Common myeloid progenitor, CD34-positive (primary cell): ENCODE measurements around the gene KATNAL1.

Experiments
- CTCF ChIA-PET: fragments of 350-600 bp; sonication (Branson Sonifier 250); formaldehyde crosslinking; loops from one replicate; lab custom pipeline; 2021; ENCODE audit warnings: antibody characterized with exemption; lab: Charles Lee
- POLR2A ChIA-PET: fragments of 350-600 bp; sonication (Branson Sonifier 250); formaldehyde crosslinking; loops from one replicate; lab custom pipeline; 2021; ENCODE audit warnings: antibody characterized with exemption; lab: Charles Lee
- DNase-seq, 3 donors: peaks; one replicate each; pipeline versions ENCODE4 v3.0.0 to v3.0.0-alpha.2; 2013
- H3K27ac ChIP-seq, 2 experiments: 1 replicate in 1 of 2; 2 replicates in 1 of 2; pipeline ENCODE4 v1.7.0; 2013; ENCODE audit warnings: inconsistent platforms in 2 of 2, low read length in 2 of 2, mild to moderate bottlenecking in 2 of 2, low read depth in 1 of 2, moderate library complexity in 1 of 2; ENCODE audit not compliant: severe bottlenecking in 2 of 2, insufficient read depth in 1 of 2, poor library complexity in 1 of 2
- H3K27me3 ChIP-seq, 5 experiments: replicated peaks in 2 of 5; 1 replicate in 3 of 5; 2 replicates in 2 of 5; pipeline versions ENCODE4 v1.6.1 to v1.7.0; 2013; ENCODE audit warnings: low read length in 4 of 5, mild to moderate bottlenecking in 2 of 5, moderate library complexity in 2 of 5, inconsistent platforms in 1 of 5; ENCODE audit not compliant: insufficient read depth in 5 of 5, control insufficient read depth in 4 of 5
- H3K36me3 ChIP-seq, 4 experiments: 1 replicate in 2 of 4; 2 replicates in 2 of 4; pipeline versions ENCODE4 v1.6.1 to v1.7.0; 2013; ENCODE audit warnings: low read length in 3 of 4, control low read depth in 1 of 4, mild to moderate bottlenecking in 1 of 4; ENCODE audit not compliant: control insufficient read depth in 4 of 4, insufficient read depth in 4 of 4
- H3K4me1 ChIP-seq, 4 experiments: 1 replicate in 3 of 4; 2 replicates in 1 of 4; pipeline versions ENCODE4 v1.6.1 to v1.7.1; 2013; ENCODE audit warnings: low read length in 3 of 4, mild to moderate bottlenecking in 3 of 4, control low read depth in 1 of 4, inconsistent platforms in 1 of 4, moderate library complexity in 1 of 4; ENCODE audit not compliant: control insufficient read depth in 4 of 4, insufficient read depth in 4 of 4; ENCODE audit errors: control extremely low read depth in 1 of 4
- H3K4me3 ChIP-seq, 7 experiments: 1 replicate in 4 of 7; 2 replicates in 3 of 7; pipeline versions ENCODE4 v1.5.1 to v1.7.0; 2013; ENCODE audit warnings: mild to moderate bottlenecking in 7 of 7, low read length in 6 of 7, moderate library complexity in 6 of 7, inconsistent platforms in 2 of 7, low read depth in 2 of 7, control low read depth in 1 of 7; ENCODE audit not compliant: insufficient read depth in 4 of 7, control insufficient read depth in 1 of 7; ENCODE audit errors: extremely low read depth in 1 of 7
- H3K9me3 ChIP-seq, 5 experiments: 1 replicate in 4 of 5; 2 replicates in 1 of 5; pipeline versions ENCODE4 v1.6.1 to v1.7.1; 2013; ENCODE audit warnings: low read length in 4 of 5, mild to moderate bottlenecking in 2 of 5, inconsistent platforms in 1 of 5, low read depth in 1 of 5, moderate library complexity in 1 of 5; ENCODE audit not compliant: control insufficient read depth in 4 of 5, insufficient read depth in 2 of 5; ENCODE audit errors: control extremely low read depth in 1 of 5
- WGBS: methylation state at CpG from one replicate; pipeline ENCODE4 v1.1.5; 2013; ENCODE audit not compliant: insufficient coverage; 5-methylcytosine and 5-hydroxymethylcytosine counted together

KATNAL1 gene

DNA sequence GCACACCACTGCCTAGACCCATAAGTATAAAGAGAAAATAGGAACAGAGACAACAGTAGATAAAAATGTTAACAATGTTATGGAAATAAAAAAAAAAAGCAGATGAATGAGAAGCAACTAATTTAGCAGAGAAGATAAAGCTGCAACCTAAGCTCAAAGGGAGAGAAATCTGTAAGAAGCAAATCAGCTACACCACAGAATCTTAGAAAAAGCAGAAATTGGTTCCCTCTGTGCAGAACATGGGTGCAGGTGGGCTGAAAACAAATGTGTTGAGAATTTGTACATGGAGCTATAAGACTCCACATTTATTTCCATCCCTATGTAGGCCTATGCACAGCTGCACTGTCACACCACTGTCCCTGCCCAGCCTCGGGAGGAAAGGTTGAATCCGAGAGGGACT is 44.8 kb upstream of the KATNAL1 start:
- H3K9me3 ChIP-seq: peaks cover 0 to 10% (median 0%) of the 10 kb centered on the region in 5 experiments
- H3K4me1 ChIP-seq: peaks cover 1 to 20% (median 14%) of the 10 kb centered on the region in 4 experiments
- POLR2A ChIA-PET: no interaction called here
- peaks cover 0 to 5% (median 0%) of the 10 kb centered on the region in 5 experiments for H3K27me3 ChIP-seq
- DNase-seq: no peak
- H3K36me3 ChIP-seq: no peaks in the 10 kb centered on the region
- no peak overlapping the region for H3K27ac ChIP-seq
- WGBS: 100% methylated on average over 2 of the region's 2 CpGs
- CTCF ChIA-PET: interaction anchor here (0.6 to 6.3 kb wide), 11 partner anchors 10 to 110 kb away, joined by 3 to 47 read pairs (median 5); no protein-coding TSS in a partner anchor
- H3K4me3 ChIP-seq: no peak overlapping the region

DNA sequence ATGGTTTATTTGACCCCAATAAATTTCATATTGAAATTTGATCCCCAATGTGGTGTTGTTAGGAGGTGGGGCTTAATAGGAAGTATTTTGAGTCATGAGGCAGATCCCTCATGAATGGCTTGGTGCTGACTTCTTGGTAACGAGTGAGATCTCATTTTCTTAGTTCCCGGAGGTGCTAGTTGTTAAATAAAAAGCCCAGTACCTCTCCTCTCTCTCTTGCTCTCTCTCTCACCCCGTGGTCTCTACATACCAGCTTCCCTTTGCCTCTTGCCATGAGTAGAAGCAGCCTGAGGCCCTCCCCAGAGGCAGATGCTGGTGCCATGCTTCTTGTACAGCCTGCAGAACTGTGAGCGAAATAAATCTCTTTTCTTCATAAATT is 39.4 kb upstream of the KATNAL1 start:
- CTCF ChIA-PET: interaction anchor here (1.1 to 2.5 kb wide), 3 partner anchors 20 to 115 kb away, joined by 3 to 7 read pairs (median 4); no protein-coding TSS in a partner anchor
- Histone ChIP-seq H3K36me3 (no peaks in the 10 kb centered on the region), H3K27me3 (peaks cover 0 to 15% (median 0%) of the 10 kb centered on the region in 5 experiments), H3K4me1 (peaks cover 2 to 13% (median 10%) of the 10 kb centered on the region in 4 experiments), H3K4me3 (no peak overlapping the region), H3K27ac (no peak overlapping the region), H3K9me3 (no peaks in the 10 kb centered on the region)
- DNase-seq: no peak
- WGBS: 100% methylated on average over 3 of the region's 4 CpGs
- POLR2A ChIA-PET: no interaction called here

DNA sequence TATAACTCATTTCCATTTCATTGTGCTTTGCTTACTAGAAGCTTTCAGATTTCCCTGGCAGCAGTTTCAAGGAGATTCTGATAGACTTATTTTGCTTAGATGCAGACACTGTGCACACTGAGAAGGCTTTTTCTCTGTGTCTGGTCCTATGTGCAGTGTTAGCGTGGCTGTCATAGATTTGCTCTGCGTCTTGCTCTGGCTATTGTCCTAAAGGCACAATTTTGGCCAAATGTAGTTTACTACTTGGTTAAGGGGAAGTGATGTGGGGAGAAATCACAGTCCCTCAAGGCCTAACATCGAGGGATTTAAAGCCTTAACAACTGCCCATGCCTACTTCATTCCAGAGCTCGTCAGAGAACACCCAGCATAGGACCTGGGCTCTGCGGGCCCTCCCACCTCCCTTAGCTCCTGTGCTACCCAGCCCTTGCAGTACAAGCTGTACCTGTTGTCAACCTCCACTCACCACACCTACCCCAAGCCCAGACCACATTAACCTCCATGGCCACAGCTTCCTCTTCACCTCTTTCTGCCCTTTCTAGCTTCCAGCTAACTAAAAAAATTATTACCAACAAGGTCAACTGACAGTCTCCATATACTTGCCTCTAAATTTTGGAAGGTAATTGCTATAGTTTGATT is 38.9 kb upstream of the KATNAL1 start:
- Histone ChIP-seq H3K36me3 (no peaks in the 10 kb centered on the region), H3K4me3 (peak overlapping the region in 1 of 7 experiments; percentile 11), H3K9me3 (no peaks in the 10 kb centered on the region), H3K27ac (no peak overlapping the region), H3K4me1 (peaks cover 2 to 13% (median 10%) of the 10 kb centered on the region in 4 experiments), H3K27me3 (peaks cover 0 to 15% (median 0%) of the 10 kb centered on the region in 5 experiments)
- peak; percentile 50 to 86 (median 82) for DNase-seq
- CTCF ChIA-PET: interaction anchor here (0.5 to 2.5 kb wide), 5 partner anchors 20 to 186 kb away, joined by 3 to 7 read pairs (median 3); no protein-coding TSS in a partner anchor
- POLR2A ChIA-PET: interaction anchor here (0.5 to 0.6 kb wide), 2 partner anchors 40 to 109 kb away, joined by 3 read pairs; no protein-coding TSS in a partner anchor
- WGBS: 30% methylated on average over 4 of the region's 5 CpGs

DNA sequence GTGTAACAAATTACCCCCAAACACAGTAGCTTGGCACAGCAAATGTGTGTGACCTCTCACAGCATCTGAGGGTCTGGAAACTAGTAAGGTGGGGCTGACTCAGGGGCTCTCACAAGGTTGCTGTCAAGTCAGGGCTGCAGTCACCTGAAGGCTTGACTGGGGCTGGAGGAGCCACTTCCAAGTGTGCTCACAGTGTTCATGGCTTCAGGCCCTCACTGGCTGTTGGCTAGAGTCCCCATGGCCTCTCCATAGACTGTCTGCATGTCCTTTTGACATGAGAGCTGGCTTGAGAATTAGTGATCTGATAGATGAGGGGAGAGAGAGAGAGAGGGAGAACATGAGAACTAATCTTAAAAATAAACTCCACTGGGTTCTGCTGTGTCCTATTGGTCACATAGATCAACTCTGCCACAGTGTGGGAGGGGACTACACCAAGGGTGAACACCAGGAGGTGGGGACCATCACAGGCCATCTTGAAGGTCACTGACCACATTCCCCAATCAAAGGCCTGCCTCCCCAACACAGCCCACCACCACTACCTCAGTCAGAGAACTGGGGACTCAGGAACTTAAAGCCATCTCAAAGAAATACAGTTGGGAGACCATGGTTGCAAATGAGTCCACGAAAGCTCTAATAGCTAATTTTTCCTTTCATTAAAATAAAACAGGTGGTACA is 38.2 kb upstream of the KATNAL1 start:
- Histone ChIP-seq H3K36me3 (no peaks in the 10 kb centered on the region), H3K4me3 (no peak overlapping the region), H3K4me1 (peaks cover 2 to 17% (median 11%) of the 10 kb centered on the region in 4 experiments), H3K9me3 (no peaks in the 10 kb centered on the region), H3K27ac (no peak overlapping the region), H3K27me3 (peaks cover 0 to 15% (median 0%) of the 10 kb centered on the region in 5 experiments)
- POLR2A ChIA-PET: interaction anchor here (0.5 kb wide), 1 partner anchor 41 kb away, joined by 3 read pairs; no protein-coding TSS in a partner anchor
- CTCF ChIA-PET: interaction anchor here (1.1 to 2.5 kb wide), 4 partner anchors 20 to 116 kb away, joined by 3 to 7 read pairs (median 4); no protein-coding TSS in a partner anchor
- no peak for DNase-seq
- WGBS: no CpG with 5 or more reads among the region's 1 CpG

DNA sequence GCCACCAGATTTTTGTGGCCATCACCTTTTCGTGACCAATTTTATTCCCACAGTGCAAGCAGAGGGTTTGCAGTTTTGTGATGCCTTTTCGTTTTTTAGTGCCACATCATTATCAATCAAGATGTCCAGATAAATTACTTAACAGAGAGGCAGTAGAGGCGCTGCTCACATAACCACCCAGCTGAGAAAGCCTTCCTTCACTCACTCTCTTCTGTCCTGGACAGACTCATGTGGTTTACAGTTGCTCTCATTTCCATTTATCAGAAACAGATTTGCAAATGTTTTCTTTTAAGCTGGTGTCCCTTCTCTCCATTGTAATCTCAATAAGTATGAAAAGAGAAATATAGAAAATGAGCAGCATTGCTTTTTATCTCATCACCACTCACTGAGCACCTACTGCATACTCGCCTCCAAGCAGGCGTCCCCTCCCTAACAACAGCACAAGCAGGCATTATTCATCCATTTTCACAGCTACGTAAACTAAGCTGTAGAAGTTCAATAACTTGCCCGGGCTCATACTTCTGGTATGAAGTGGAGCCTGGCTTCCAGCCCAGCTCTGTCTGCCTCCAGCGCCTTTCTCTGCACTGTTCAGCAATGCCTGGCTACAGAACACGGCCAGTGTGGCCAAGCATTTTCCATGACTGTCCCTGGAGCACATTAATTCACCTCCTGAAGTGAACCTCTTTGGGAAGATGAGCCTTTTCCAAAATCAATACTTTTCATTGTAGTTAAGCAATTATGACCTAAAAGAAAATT is 34.6 kb upstream of the KATNAL1 start:
- Histone ChIP-seq H3K36me3 (no peaks in the 10 kb centered on the region), H3K27me3 (peaks cover 0 to 12% (median 0%) of the 10 kb centered on the region in 5 experiments), H3K9me3 (no peaks in the 10 kb centered on the region), H3K4me1 (peaks cover 2 to 20% (median 9%) of the 10 kb centered on the region in 4 experiments), H3K4me3 (no peak overlapping the region), H3K27ac (no peak overlapping the region)
- CTCF ChIA-PET: interaction anchor here (1.1 to 1.8 kb wide), 3 partner anchors 8 to 12 kb away, joined by 3 to 6 read pairs (median 3); no protein-coding TSS in a partner anchor
- DNase-seq: no peak
- POLR2A ChIA-PET: no interaction called here
- WGBS: 98% methylated on average over 7 of the region's 9 CpGs

DNA sequence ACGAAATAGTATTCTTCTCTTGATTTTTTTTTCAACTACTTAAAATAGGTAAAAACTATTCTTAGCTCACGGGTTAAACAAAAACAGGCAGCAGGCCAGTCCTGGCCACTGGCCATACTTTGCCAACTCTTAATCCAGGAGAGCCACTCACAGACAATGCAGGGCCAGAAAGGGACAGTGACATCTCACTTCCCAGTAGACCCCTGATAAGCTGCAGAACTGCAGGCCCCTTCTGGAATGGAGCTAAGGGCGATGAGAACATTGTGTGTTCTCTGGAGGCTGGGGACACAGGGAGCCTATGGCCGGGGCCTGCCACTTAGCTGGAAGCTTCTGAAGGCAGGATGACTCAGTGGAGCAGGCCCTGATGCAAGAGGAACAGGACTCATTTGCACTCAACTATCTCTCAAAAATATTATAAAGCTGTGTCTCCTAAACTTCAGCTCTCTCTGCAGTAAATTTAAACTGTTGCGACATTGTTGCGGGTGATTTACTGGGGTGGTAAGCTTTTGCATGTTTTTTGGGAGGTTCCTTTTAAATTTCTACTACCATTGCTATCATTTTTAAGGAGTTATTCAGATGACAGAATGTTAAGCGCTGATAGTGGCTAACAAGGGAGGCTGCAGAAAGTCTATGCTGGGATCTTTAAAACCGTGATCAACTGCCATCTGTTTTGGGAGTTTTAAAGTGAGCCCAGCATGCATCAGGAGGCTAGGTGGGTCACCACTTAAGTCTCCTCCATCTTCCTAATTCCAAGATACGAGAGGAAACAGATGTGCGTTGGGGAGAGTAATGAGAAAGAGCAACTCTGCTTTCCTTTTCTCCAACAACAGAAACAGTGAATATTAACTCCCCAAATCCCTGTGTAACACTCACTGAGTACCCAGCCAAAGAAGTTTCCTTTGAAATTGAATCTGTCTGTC is 33.2 kb upstream of the KATNAL1 start:
- WGBS: 91% methylated on average over 3 of the region's 10 CpGs
- peaks cover 0 to 10% (median 0%) of the 10 kb centered on the region in 4 experiments for H3K4me1 ChIP-seq
- peaks cover 0 to 10% (median 0%) of the 10 kb centered on the region in 5 experiments for H3K27me3 ChIP-seq
- H3K4me3 ChIP-seq: no peak overlapping the region
- ChIA-PET POLR2A (no interaction called here), CTCF (interaction anchor here (0.6 to 1.8 kb wide), 6 partner anchors 9 to 67 kb away, joined by 3 to 6 read pairs (median 3); no protein-coding TSS in a partner anchor)
- H3K27ac ChIP-seq: no peak overlapping the region
- DNase-seq: peak in 2 of 3 donors; percentile 11 to 17
- no peaks in the 10 kb centered on the region for H3K9me3 ChIP-seq
- no peaks in the 10 kb centered on the region for H3K36me3 ChIP-seq
